GM19025 (cell line): ENCODE measurements around the gene MDFIC2.
"Not testable (repeated sequence)": the region's sequence is repeated elsewhere in the genome, so short reads cannot be mapped to it uniquely, and the experiment has no call there.

ENCODE experiments used
- ATAC-seq: cut with Tn5 transposase; IDR thresholded peaks from one replicate; pipeline ENCODE4 v1.9.1; 2021; ENCODE audit warnings: mild to moderate bottlenecking, low read depth, moderate library complexity; ENCODE audit not compliant: unreplicated experiment

MDFIC2 gene

DNA sequence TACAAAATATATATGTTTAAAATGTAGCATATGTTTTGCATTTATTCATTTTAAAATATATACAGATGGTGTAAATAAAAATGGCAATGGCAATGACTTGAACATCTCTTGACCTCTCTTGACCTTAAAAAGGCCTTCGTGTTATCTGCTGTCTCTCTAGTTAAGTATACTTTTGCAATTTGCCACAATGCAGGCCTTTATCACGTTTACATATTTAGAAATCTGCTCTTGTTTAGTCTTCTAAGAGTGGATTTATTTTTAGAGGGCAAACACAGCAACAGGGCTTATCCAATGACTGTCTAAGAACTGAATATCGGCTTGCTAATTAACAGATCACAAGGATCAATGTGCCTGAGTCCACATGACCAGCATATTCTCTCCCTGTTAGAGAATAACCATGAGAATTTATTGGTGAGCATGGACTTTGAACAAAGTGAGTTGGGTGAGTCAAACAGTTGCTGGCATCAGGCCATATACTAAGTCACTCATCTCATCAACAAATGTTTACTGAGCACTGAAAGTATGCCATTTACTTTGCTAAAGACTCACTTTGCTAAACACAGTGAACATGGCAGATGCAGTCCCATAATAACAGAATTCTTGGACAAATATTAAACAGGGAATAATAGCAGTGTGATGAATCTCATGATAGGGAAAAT is 48.2 kb downstream of the MDFIC2 start:
- no peak for ATAC-seq

DNA sequence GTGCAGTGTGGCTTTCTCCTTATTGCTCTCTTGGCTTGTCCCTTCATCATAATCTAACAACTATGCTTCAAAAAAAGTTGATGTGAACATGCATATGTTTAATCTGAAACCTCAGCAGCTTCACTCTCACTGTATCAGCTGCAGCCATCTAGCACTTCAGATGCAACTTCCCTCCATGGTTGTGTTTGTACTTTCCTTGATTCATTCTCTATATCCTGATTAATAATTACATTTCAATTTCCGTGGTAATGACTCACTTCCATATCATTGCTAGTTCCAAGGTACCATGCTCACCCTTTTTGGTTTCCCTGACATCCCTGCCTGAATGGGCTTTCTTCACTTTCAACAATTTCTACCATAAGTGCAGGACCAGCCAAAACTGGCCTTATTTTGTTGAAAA is 51.2 kb downstream of the MDFIC2 start:
- no peak for ATAC-seq

- ATAC-seq: no peak
These were observed 55.9 kb downstream of the MDFIC2 start for GRCh38 chr3:70256566-70256965.

DNA sequence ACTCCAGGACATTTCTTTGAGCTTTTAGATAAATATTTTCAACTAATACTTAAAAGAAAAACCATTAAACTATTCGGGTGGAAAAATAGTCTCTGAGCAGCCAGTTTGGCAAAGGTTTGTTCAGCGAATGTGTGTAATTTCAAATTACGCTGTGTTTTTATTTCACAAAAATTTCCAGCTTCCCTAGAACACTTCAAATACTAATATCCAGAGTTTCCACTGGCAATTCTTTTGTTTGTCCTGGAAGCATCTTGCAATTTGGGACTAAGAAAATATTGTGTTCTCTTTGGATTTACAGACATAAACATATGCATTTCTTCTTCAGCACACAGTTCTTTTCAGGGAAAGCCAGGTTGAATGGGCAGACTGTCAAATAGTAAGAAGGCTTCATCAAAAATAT is 61.9 kb downstream of the MDFIC2 start:
- no peak for ATAC-seq

DNA sequence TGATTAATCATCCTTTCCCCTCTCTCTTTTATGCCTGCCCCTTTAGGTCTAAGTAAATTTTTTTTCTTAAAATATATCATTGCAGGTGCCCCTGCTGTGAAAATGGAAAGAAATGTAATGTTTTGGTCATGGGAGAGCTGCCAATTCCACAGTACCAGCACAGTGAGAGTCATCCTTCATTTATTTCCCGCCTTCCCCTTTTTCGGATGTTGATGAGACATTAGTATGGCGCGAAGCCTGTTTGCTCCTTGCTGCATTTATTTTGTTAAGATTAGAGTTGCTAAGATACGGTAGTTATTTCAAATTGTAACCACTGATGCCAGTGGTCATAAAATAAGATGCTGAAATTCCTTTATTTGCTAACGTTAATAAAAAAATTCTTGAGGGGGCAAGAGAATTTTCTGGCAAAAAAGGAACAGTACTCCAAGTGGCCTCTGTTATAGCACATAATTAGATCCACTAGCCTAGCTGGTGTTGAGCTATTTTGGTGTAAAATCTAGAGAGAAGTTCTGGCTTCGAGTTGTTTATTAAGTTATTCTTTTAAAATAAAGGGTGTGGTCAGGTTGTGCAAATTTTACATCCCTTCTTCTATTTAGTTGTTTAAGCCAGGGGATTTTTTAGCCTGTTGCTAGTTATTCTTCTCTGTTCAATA is 62.8 kb downstream of the MDFIC2 start:
- no peak for ATAC-seq

DNA sequence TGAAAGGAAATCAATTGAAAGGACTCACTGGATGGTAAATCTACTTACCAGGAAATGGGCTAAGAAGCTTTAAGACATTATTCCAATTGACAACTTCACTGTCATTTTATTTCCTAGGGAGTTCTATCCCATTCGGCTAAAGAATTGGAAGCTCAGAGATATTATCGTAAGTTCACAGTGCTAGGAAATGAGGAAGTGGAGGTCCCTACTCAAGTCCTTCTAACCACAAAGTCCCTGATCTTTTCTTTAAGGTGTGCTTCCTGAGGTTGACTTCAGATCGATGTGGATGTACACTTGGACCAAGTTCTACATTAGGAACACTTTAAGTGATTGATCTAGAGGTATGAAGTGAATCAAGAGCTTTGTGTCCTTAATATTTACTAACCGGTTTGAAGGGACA is 63.6 kb downstream of the MDFIC2 start:
- ATAC-seq: no peak

DNA sequence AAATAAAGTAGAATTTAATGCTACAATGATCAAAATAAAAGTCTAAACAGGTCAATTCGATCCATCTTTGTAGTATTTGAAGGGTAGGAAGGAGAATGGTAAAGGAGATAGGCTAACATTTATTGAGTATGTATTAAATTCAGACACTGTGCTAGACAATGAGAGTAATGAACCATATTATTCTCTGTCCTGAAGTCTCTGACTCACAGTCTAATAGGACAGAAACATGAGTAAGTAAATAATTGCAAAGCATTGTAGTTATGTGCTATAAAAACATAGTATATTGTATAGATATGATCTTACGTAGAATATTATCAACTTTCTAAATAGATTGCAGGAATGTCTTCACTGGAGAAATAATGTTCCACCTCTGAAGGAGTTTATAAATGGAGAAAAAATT is 64.5 kb downstream of the MDFIC2 start:
- ATAC-seq: no peak

DNA sequence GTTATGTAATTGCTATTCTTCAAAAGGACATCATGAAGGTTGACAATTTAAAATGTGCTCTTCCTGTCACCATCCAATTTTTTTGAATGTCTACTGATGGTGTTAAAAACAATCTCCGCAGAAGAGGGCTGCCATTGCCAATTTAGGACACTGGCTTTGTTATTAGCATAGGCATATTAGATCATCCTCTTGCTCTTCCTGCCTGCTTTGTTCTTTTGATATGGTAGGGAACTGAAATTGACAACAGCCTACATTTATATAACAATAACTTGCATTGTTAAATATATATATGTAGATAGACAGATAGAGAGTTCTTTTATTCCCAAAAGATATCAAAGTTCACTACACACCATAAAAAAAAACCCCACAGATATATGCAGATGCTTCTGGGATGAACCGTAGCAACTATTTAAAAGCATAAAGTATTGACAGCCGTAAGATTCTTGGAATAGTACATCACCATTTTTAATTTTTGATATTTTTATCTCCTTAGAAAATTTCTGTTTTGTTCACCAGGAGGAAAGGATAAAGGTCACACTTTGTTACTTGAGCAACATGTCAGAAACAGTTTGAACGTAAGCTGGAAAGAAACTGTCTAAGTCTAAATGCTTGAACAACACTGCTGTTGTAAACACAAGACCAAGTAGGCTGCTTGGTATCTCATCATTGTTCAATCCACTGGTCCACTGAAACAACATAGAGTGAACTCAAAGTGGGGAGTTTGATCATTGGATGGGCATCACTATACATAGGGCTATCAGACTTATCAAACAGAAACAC is 66.5 kb downstream of the MDFIC2 start:
- ATAC-seq: no peak

GRCh38 chr3:70244422-70244821 is 68.0 kb downstream of the MDFIC2 start:
- ATAC-seq: no peak

GRCh38 chr3:70242297-70242882 is 70.0 kb downstream of the MDFIC2 start:
- ATAC-seq: no peak

- no peak for ATAC-seq
These were observed 78.6 kb downstream of the MDFIC2 start for GRCh38 chr3:70233812-70234211.

DNA sequence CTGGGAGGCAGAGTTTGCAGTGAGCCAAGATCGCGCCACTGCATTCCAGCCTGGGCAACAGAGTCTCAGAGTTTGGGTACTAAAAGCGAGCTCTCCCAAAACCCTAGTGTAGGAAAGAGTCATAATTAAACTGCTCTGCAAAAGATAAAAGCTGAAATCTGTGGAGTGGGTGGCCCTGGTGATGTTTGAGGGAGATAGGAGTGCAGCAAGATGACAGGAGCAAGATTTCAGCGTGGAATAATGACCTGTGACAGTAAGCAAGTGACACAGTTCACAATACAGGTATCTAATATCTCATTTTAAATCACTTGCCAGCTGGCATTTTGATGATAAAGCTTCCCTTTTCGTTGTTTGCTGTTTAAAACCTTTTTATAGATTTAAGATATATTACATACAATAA is 79.3 kb downstream of the MDFIC2 start:
- ATAC-seq: no peak

GRCh38 chr3:70231266-70231701 is 81.2 kb downstream of the MDFIC2 start:
- no peak for ATAC-seq

DNA sequence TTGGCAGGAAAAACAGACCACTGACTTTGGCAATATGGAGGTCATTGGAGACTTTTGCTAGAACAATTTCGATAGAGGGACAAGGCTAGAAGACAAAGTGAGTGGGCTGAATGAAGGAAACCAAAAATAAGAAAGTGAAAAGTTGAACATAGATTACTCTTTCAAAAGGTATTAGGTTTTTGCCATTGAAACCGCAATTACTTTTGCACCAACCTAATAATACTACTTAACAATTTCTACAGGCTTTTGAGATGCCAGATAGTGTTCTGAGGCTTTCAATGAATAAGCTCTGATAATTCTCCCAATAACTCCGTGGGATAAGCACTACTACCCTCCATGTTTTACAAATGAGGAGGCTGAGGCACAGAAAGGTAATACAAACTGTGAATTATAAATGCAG is 85.0 kb downstream of the MDFIC2 start:
- no peak for ATAC-seq

- ATAC-seq: no peak
These were observed 87.3 kb downstream of the MDFIC2 start for GRCh38 chr3:70225146-70225545.

DNA sequence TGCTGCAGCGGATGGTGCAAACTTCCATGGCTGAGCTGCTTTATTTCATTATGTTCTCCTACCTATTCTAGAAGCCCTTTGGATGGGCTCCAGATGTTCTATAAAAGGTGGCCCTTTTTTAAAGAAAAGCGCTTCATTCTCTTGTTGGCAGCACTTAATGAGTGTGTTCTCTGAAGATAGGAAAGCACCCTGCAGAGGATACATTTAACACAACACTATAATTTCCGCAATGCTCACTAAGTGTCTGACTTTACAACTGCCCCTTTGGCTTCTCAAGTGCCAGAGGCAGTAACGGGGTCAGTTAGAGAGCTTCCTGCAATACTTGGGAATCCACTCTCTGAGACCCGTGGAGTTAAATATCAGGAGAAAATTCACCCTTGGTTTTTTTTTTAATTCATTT is 88.1 kb downstream of the MDFIC2 start:
- no peak for ATAC-seq

GRCh38 chr3:70218471-70218870 is 94.0 kb downstream of the MDFIC2 start:
- ATAC-seq: no peak

- ATAC-seq: not testable (repeated sequence)
These were observed 101.2 kb downstream of the MDFIC2 start for GRCh38 chr3:70211274-70211673.

- ATAC-seq: no peak
These were observed 110.5 kb downstream of the MDFIC2 start for GRCh38 chr3:70201975-70202374.

GRCh38 chr3:70189884-70190473 is 122.5 kb downstream of the MDFIC2 start:
- ATAC-seq: no peak

- ATAC-seq: no peak
These were observed 126.2 kb downstream of the MDFIC2 start for GRCh38 chr3:70186221-70186620.
